Activated T-cell treated with anti-CD3 and anti-CD28 coated beads for 24 hours (primary cell): ENCODE data around the gene MACROD2.

ENCODE experiments used
- DNase-seq: peaks from one replicate; pipeline ENCODE4 v3.0.0-alpha.2; 2020; ENCODE audit warnings: low read depth

The MACROD2 gene

DNA sequence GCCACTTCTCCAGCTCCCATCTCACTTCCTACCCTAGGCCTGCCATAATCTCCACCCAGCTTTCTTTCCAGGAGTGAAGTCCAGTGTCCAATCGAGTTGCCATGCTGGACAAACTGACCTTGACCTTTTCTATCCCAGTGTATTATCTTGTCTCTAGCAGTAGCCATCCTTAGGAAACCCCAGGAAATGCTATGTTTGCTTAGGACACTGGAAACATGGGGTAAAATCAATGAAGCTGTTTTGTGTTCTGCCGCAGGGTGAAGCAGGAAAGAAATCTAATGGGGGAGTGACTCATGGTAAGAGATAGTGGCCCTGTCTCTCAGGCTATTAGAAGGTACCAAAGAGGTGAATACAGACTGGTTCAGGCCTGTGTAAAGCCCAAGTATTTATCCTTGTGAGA, 1452.2 kb downstream of the MACROD2 start:
- DNase-seq: no peak

DNA sequence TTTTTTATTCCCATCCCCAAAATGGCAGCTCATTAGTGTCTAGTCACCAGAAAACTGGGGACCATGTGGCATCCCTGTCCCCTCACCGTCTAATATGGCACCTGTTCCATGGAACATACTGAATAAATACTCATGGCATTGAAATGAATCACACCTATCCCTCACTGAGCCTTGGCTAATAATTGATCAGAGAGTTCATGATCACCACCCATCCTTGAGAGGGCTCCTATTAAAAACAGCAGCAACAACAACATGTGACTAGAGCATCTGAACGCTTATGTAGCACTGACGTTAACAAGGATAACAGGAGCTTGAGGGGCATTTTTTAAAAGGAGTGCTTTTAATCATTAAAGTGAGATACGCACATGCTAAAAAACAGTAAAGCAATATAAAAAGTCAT, 1453.7 kb downstream of the MACROD2 start:
- no peak for DNase-seq

DNA sequence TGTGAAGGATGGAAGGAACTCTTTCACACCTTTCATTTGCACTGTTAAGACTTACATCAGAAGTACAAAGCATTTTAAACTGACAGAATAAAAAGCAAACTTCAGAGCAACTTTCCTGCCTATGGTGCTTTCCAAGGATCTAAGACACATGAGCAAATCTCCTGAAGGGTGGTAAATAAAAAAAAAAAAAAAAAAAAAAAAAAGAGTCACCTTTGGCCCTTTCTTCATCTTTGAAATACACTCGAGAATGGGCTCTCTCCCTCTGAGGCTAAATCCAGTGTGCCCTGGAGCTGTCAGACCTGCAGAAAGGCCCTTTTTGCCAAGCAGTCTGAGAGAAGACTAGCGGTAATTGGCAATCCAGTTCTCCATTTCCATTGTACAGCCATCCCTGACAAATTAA, 1455.9 kb downstream of the MACROD2 start:
- DNase-seq: no peak

DNA sequence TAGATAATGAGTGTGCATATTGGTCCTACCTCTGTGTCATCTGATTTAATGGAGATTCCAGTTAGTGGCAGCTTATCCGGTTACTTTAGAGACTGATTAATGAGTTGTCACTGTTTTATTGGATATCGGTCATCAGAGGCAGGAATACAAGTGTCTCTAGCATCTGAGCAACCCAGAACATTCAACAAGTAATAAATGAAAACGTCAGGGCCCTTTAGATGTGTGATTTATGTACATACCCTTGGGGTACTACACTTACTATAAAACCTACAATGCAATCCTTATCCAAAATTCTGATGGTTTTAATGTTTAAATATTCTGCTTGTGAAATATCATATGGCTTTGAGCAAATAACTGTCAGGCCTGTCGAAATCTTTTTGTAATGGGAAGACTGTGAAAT, 1460.0 kb downstream of the MACROD2 start:
- DNase-seq: no peak

DNA sequence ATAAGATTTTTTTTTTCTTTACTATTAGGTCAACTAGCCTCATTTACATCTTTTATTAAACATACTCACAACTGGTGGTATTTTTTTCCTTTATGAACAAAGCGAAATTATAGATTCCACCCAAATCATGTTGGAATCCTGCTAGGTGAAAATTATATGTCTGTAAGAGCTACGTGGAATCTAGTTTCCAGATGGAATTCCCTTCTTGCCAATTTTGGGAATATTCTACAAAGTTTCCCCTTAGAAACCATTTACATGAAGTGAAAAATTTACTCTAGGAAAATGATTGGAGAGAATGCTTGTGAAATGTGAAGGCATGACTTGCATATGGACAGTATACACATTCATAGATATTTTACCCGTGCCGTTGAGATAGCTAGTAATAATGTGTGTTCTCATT, 1466.6 kb downstream of the MACROD2 start:
- DNase-seq: no peak

DNA sequence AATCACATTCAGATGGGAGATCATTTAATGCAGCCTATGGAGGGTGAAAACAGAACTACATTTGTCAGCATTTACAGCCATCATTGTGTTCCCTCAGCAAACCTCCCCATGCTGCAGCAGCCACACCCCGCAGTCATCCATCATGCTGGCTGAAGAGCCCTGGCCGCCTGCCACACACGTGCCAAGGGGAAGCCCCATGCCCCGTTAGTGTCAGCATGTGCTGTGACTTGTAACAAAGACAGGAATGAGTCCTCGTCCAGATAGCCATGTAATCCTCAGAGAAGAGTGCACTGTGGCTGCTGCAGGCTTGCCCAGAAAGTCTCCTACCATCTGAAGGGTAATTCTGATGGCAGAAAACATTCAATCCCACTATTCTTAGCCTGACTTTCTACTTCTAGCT, 1480.2 kb downstream of the MACROD2 start:
- no peak for DNase-seq

DNA sequence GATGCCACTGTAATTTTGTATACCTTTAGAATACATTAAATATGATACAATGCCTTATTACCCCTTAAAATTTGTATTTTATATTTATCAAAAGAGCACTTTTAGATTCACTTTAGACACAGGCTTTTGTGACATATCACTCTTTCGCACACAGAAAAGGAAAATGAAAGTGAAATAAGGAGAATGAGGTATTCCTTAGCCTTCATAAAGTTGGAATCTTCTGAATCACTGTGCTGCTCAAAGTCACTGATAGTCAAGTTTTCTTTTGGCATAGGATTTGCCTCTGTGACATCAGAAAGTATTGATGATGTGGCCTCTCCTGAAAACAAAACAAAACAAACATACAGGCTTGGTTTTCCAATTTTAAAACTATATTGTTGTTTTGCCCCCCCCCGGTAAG, 1480.9 kb downstream of the MACROD2 start:
- DNase-seq: no peak

DNA sequence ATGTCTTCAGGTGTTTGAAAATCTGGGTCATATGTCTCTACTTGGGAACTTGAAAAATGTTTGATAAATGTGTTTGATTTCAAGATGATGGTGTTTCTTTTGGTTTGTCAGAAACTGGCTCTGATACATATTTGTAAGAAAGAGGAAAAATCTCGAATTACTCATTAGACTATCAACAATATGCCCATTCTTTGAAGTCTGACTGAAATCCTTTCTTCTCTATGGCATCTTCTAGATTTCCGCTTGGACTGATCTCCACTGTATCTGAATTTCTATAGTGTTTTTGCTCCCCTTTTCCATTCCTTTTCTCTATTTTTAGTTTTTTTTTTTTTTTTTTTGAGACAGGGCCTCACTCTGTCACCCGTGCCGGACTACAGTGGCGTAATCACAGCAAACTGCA, 1481.5 kb downstream of the MACROD2 start:
- DNase-seq: no peak

DNA sequence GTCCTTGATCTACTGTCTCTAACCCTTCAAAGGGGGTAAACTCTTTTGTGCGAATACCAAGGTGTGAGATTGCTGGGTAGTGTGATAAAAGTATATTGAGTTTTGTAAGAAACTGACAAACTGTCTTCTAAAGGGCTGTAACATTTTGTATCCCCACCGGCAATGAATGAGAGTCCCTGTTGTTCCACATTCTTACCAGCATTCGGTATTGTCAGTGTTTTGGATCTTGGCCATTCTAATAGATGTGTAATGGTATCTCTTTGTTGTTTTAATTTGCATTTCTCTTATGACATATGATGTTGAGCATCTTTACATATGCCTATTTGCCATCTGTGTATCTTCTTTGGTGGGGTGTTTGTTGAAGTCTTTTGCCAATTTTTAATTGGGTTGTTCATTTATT, 1487.2 kb downstream of the MACROD2 start:
- no peak for DNase-seq

DNA sequence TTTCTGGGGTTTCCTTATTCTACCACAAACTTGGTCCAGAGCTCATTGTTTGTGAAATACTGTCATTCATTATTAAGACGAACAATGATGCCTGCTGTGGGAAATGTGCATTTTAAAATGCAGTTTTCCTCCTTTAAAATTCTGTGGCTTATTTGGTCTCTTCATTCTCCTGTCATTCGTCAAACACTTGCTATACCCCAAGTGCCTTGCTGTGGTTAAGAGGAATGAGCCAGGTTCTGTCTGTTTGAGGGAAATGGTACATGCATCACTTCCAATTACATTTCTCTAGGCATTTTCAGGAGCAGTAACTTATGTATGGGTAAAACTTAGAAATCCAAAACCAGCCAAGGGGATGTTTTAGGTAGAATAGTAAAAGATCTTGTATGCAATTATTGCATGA, 1490.2 kb downstream of the MACROD2 start:
- no peak for DNase-seq

DNA sequence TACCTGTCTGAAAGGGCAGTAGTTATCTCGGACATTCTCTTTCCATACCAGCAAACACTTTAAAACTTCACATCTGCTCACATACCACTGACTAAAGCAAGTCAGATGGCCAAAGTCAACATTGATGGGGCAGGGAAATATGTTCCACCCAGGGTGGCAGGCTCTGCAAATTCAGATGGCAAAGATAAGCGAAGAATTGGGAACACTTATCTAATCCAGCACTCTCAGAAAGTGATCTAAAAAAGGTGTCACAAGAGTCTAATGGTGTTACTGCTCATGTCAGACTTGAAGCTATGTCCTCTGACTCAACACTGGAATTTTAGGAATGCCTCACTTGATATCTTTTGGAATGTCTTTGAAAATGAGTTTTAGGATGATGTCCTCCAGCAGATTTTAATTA, 1491.7 kb downstream of the MACROD2 start:
- DNase-seq: no peak

DNA sequence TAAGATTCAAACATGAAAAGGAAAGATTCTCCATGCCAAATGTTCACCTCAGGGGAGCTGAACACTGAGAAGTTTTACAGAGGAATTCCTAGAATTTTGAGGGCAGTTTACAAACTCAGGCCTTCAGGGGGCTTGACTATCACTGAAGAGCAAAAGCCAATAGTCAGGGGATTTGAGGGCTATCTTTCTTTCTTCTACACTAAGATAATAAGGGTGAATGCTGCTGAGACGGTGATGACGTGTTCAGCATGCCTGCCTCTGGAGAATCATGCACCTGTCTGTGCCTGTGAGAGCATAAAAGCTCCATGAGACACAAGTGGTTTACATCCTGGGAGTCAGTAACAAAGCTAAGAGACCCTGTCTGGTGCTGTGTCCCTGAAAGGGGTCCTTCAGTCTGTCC, 1492.4 kb downstream of the MACROD2 start:
- no peak for DNase-seq

DNA sequence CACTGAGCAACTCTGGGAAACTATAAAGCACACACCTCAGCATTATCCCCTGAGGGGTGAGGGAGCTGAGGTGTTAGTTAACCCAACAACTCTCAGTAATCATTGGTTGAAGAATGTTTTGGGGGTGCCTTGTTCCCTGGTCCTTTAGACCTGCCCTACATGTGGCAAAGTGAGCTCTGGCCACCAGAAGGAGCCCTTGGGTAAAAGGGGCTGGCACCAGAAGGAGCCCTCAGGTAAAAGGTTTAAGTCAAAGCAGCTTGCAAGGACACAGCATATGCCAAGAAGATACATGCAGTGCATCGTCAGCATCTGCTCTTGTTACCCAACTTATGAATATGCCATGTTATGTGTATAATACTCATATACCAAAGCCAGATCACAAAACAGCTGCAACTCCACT, 1496.3 kb downstream of the MACROD2 start:
- no peak for DNase-seq

DNA sequence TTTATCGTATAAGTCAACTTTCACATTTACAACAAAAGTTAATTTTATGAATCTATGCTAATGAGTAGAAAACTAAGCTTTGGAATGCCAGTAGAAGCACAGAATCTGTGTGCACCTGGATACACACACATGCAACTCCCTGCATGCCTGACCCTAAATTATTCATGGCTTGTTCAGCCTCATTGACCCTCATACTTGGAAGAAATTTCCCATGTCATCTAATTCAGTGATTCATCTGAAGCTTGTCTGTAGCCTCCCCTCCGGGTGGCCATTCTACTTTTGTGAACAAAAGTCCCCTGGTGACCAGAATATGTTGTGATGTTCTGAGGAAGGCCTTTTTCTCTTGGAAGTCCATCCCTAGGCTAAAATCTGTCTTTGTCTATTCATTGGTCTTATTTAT, 1499.5 kb downstream of the MACROD2 start:
- DNase-seq: no peak

DNA sequence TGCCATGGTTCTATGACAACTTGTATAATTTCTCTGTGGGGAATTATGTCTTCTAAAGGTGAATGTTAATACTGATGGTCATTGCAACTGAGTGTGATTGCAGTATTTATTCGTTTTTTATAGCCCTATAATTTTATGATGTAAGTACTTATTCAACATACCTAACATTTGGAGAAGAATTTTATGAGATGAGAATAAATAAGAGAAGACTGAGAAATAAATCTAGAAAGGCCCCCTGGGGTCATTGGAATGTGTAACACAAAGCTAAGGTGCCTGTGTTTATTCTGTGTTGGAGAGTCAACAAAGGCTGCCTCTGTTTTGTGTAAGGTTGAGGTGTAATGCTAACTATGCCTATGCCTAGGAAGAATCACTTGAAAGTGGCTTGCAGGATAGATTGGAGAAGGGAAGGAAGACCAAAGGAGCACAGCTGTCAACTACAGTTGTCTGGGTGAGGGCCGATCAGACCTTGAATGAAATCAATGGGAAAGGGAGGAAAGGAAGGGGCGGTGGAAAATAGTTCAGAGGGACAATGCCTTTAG, 1501.3 kb downstream of the MACROD2 start:
- no peak for DNase-seq

DNA sequence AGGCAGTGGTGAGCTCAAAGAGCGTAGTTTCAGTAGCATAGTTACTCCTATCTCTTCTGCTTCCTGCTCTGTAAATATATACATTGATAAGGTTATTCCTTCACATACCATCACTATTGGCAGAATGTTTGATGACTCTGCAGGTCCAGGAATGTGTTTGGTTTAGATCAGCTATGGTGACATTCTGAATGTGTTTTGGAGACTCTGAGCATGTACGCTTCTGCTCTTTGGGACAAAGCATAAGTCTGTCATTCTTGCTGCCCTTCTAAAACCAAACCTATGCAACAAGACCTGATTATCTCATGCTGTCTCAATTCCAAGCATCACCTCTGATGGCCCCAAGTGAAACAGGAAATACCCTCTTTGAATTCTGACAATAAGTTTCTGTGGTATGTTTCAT, 1503.6 kb downstream of the MACROD2 start:
- no peak for DNase-seq

DNA sequence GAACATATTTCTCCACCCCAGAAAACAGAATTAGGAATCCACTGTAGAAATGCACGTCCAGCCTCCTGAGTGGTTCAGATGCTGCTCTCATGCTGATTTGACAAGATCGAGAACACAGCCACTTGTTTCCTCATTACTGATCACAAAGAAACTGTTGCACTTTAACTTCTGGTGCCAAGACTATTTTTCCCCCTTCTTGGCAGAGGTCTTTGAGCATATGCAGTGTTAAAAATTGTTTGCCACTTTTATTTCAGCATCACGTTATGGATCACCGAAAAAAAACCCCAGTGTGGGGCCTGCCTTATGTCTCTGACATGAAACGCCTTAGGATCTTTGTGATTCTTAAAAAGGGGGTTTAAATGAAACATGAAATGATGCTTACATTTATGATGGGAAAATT, 1511.0 kb downstream of the MACROD2 start:
- no peak for DNase-seq

DNA sequence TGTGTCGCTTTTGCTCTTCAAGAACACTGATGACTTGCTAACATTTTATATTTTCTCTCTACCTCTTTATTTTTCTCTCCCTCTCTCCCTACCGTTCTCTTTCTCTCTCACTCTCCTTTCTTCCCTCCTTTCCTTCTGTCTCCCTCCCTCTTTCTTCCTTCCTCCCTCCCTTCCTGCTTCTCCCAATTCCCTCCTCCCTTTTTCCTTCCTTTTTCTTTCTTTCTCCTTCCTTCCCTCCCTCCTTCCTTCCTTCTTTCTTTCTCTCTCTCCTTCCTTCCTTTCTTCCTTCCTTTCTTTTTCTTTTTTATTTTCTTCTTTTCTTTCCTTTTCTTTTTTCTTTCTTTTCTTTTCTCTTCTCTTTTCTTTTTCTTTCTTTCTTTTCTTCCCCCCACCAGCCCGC, 1511.8 kb downstream of the MACROD2 start:
- DNase-seq: no peak

DNA sequence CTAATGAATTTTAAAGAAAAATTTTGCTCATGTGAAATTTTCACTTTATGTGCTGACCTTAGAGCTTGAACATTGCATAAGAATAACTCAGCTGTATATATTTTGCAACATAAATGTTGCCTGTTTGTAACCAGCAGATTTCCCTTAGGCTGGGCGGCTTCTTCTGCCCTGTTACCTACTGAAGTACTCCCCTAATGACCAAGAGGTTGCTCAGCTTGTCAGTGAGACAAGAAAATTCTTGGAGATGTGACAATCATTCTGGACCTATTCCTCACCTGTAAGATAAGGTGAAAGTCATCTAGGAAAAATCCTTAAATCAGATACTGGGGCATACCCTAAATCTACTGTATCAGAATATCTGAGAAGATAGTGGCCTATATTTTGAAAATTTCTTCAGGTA, 1516.2 kb downstream of the MACROD2 start:
- no peak for DNase-seq

DNA sequence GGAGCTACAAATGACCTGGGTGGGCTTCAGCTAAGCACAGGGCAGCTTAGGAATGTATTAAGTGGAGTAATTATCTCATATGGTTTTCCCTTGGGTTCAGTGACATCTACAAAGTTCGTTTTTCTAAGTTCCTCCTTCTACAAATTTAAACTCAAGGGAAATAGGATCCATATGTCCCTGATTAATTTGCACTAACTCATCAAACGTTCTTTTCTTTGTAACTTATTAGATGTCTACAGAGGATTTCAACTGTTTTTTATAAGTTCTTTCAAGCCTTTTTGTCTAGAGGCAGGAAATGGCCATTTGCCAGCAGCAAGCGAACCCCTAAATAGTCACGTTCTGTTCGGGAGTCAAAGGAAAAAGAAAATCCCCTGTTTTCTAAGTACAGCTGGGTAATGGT, 1517.6 kb downstream of the MACROD2 start:
- DNase-seq: no peak

DNA sequence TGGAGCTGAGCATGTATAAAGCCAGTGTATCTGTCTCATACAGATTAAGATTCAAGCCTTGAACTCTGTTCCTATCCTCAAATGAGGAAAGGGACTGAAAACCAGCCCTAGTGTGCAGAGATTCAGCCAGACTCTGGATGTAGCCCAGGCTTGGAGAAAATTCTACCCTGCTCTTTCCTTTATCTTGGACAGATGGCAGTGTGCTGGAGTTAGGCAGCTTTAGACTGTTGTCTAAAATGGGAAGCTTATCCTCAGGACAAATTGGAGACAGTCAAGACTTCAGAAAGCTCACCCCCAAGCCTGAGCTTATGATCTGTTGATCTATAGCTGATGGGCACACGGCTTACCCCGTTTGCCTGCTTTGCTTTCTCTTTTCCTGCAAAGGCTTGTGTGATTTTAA, 1520.4 kb downstream of the MACROD2 start:
- no peak for DNase-seq

DNA sequence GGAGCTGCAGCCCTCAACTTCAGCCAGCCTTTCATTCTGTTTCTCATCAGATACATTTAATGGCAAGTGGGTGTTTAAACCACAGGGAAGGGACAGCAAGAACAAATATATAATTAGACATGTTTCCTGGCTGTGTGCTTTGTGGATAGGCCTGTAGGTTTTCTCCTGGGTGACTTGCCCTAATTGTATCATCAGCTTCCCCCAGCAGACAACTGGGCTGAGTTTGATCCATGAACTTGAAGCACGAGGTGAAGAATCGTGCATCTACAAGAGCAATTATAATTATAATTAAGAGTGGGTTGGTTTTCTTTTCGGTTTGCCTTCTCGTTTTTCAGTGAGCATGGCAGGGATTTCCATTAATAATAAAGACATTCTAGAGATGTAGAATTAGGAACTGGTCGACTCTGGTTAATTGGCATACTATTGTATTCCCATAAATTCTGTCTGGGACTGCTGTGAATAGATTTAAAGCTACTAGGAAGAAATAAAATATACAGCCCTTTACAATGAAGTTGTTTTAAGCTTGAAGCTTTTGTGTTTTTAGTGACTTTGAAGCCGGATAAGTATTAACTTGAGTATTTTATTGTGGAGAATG, 1525.7 kb downstream of the MACROD2 start:
- no peak for DNase-seq

DNA sequence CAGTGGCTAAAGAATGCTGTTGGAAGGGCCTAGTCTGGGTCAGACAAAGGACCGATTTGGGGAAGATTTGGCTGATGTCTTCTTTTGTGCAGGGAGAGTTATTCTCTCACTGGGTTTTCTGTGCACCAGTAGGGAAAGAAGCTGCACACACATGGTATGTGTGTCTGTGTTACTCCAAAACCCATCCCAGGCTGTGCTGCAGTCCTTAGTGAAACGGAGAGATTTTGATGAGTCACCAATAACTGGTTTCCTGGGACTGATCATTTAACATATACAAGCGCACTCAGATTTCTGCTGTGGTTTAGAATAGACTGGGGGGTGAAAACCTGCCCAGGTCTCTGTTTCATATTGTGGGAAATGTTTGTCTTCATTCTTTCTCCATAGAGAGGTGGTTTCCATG, 1528.1 kb downstream of the MACROD2 start:
- no peak for DNase-seq

DNA sequence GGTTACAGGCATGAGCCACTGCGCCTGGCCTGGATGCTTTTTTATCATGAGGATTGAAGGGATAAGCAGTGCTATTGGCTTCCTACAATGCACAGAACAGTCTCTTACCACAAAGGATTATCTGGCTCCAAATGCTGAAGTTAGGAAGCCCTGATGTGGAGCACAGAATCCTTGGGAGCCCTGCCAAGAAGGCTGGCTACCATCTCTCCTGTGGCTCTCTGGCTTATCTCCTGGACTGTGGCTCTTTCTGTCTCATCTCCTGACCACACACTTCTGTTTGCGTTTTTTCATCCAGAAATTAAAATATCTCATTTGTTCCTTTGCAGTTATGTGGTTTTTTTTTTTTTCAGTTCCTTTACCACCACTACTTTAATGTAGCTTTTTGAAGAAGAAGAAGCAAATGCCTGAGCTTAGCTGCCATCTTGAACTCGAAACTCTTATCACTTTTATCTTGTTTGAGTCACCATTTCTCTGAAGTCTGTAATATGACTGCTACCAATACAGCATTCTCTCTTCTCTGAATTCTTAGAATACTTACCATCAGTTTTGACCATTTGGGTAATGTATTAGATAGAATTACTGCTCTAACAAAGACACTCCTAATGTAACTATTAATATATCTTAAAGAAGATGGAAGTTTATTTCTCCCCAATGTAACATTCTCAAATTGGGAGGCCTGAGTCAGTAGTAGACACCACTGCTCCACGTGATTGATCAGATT, 1533.2 kb downstream of the MACROD2 start:
- DNase-seq: no peak
